GM23338 (cell line): ENCODE data around the gene CMKLR1. TPM values are rescaled to one million over a fixed set of nuclear protein-coding genes. Genes with fewer than 3 reads are reported as not detected.

ENCODE experiments used
- ATAC-seq: fragments of 200-7000 bp; cut with Tn5 transposase; 3 replicates; pipeline ENCODE4 v1.9.1; 2020
- DNase-seq: peaks from one replicate; pipeline ENCODE4 v3.0.0-alpha.2; 2015; ENCODE audit warnings: low spot score
- H2AFZ ChIP-seq: fragments of 200-600 bp; sonication (generic); 2 replicates; pipeline ENCODE4 v1.8.0; 2016; ENCODE audit warnings: antibody characterized with exemption, mild to moderate bottlenecking, moderate library complexity
- H3F3A ChIP-seq: fragments of 200-600 bp; sonication (generic); replicated peaks from 2 replicates; pipeline ENCODE4 v1.8.0; 2017; ENCODE audit warnings: antibody characterized with exemption, mixed run types, low read depth
- H3K27ac ChIP-seq: fragments of 200-600 bp; sonication (generic); 2 replicates; pipeline ENCODE4 v1.6.1; 2016; ENCODE audit warnings: low read depth
- H3K27me3 ChIP-seq: fragments of 200-600 bp; sonication (generic); 2 replicates; pipeline ENCODE4 v1.8.0; 2016; ENCODE audit warnings: mild to moderate bottlenecking, mixed run types, moderate library complexity; ENCODE audit not compliant: insufficient read depth
- H3K36me3 ChIP-seq: fragments of 200-600 bp; sonication (generic); 2 replicates; pipeline ENCODE4 v1.8.0; 2016; ENCODE audit warnings: mild to moderate bottlenecking; ENCODE audit not compliant: insufficient read depth
- H3K4me1 ChIP-seq: fragments of 200-600 bp; sonication (generic); 2 replicates; pipeline ENCODE4 v1.8.0; 2016; ENCODE audit warnings: mild to moderate bottlenecking, moderate library complexity; ENCODE audit not compliant: insufficient read depth
- H3K4me2 ChIP-seq: fragments of 200-600 bp; sonication (generic); 2 replicates; pipeline ENCODE4 v1.7.1; 2017; ENCODE audit warnings: mixed run types
- H3K4me3 ChIP-seq: fragments of 200-600 bp; sonication (generic); 2 replicates; pipeline ENCODE4 v1.6.1; 2016; ENCODE audit warnings: mixed run types
- H3K79me2 ChIP-seq: fragments of 200-600 bp; sonication (generic); replicated peaks from 2 replicates; pipeline ENCODE4 v1.8.0; 2017; ENCODE audit warnings: mild to moderate bottlenecking; ENCODE audit not compliant: insufficient read depth
- H3K9me2 ChIP-seq: fragments of 200-600 bp; sonication (generic); 2 replicates; pipeline ENCODE4 v1.8.0; 2017; ENCODE audit not compliant: insufficient read depth
- H4K20me1 ChIP-seq: fragments of 200-600 bp; sonication (generic); replicated peaks from 2 replicates; pipeline ENCODE4 v1.8.0; 2017; ENCODE audit warnings: mild to moderate bottlenecking; ENCODE audit not compliant: insufficient read depth
- H3K27ac Mint-ChIP-seq: 2 replicates; pipeline ENCODE4 v1.8.0; 2020; ENCODE audit warnings: inconsistent platforms, mild to moderate bottlenecking, moderate library complexity, mixed read lengths
- H3K27me3 Mint-ChIP-seq: 3 replicates; pipeline ENCODE4 v1.8.0; 2022; ENCODE audit warnings: low read depth, mild to moderate bottlenecking, moderate library complexity, mixed read lengths, inconsistent platforms; ENCODE audit not compliant: insufficient read depth, poor library complexity
- H3K36me3 Mint-ChIP-seq: 3 replicates; pipeline ENCODE4 v1.8.0; 2021; ENCODE audit warnings: low read depth, mild to moderate bottlenecking, inconsistent platforms, moderate library complexity, mixed read lengths
- H3K4me1 Mint-ChIP-seq: 3 replicates; pipeline ENCODE4 v1.8.0; 2020; ENCODE audit warnings: mild to moderate bottlenecking, inconsistent platforms, mixed read lengths
- H3K4me3 Mint-ChIP-seq: 3 replicates; pipeline ENCODE4 v1.8.0; 2021; ENCODE audit warnings: moderate library complexity, mild to moderate bottlenecking, inconsistent platforms, mixed read lengths
- H3K9me3 Mint-ChIP-seq: 3 replicates; pipeline ENCODE4 v1.8.0; 2020; ENCODE audit warnings: moderate library complexity, mild to moderate bottlenecking, inconsistent platforms, mixed read lengths
- CREB1 ChIP-seq: fragments of 250-450 bp; sonication (Bioruptor Pico); IDR thresholded peaks from 2 replicates; pipeline ENCODE4 v1.5.0; 2020; ENCODE audit warnings: low read depth, mild to moderate bottlenecking, moderate library complexity
- CTCF ChIP-seq, 2 experiments: fragments of 200-600 bp in 1 of 2; sonication (generic) in 1 of 2; conservative IDR thresholded peaks; 2 replicates each; pipeline versions ENCODE4 v1.5.1 to v1.6.1; 2016 to 2017; ENCODE audit warnings: antibody characterized with exemption in 2 of 2, low read depth in 2 of 2, mild to moderate bottlenecking in 2 of 2, moderate library complexity in 1 of 2
- ETS1 ChIP-seq: IDR thresholded peaks from 2 replicates; pipeline ENCODE4 v1.6.1; 2016; ENCODE audit warnings: antibody characterized with exemption
- EZH2phosphoT487 ChIP-seq: fragments of 200-600 bp; sonication (generic); IDR thresholded peaks from one replicate; pipeline ENCODE4 v1.8.1; 2018; ENCODE audit warnings: antibody characterized with exemption; ENCODE audit not compliant: unreplicated experiment
- JUNB ChIP-seq: IDR thresholded peaks from one replicate; pipeline ENCODE4 v1.6.1; 2016; ENCODE audit warnings: antibody characterized with exemption; ENCODE audit not compliant: unreplicated experiment
- NANOG ChIP-seq: IDR thresholded peaks from 2 replicates; pipeline ENCODE4 v1.6.1; 2016; ENCODE audit warnings: antibody characterized with exemption, borderline replicate concordance
- POLR2AphosphoS5 ChIP-seq: IDR thresholded peaks from 2 replicates; pipeline ENCODE4 v1.6.1; 2016; ENCODE audit warnings: antibody characterized with exemption, low read depth
- ZNF114 ChIP-seq: fragments of 250-450 bp; sonication (Bioruptor Pico); IDR thresholded peaks from 2 replicates; pipeline ENCODE4 v1.5.0; 2020; ENCODE audit warnings: mild to moderate bottlenecking, moderate library complexity
- ZNF331 ChIP-seq: fragments of 250-450 bp; sonication (Bioruptor Pico); IDR thresholded peaks from 2 replicates; pipeline ENCODE4 v1.5.0; 2020; ENCODE audit warnings: low read depth, mild to moderate bottlenecking, moderate library complexity
- ZNF462 ChIP-seq: fragments of 250-450 bp; sonication (Bioruptor Pico); IDR thresholded peaks from 2 replicates; pipeline ENCODE4 v1.5.0; 2020; ENCODE audit warnings: mild to moderate bottlenecking, moderate library complexity
- polyA plus RNA-seq: library from polyadenylated mRNA; unstranded; fragments of >200 nt; fragmentation: Nextera tagmentation; extraction: Ambion mirVana; gene quantifications from 2 replicates; pipeline ENCODE4 v1.2.1, GENCODE V29; 2016
- total RNA-seq: library from RNA; depleted of rRNA; stranded (reverse); fragments of >200 nt; shearing (Covaris generic); gene quantifications from 2 replicates; pipeline ENCODE4 v1.2.3, GENCODE V29; 2014

CMKLR1 gene
- total and polyA plus RNA-seq, 2 experiments from 2014 or later: 0.40 to 2.6 TPM

- no peak overlapping the region for H3K27ac Mint-ChIP-seq
- Histone ChIP-seq H3K79me2 (no peaks in the 10 kb centered on the region), H3F3A (no peaks in the 10 kb centered on the region), H3K36me3 (no peaks in the 10 kb centered on the region), H3K27me3 (no peaks in the 10 kb centered on the region), H3K4me2 (no peak overlapping the region), H3K4me1 (no peaks in the 10 kb centered on the region), H4K20me1 (no peaks in the 10 kb centered on the region; the same call in 1 of the 2 replicates), H3K4me3 (no peak overlapping the region), H2AFZ (no peak overlapping the region), H3K9me2 (no peaks in the 10 kb centered on the region), H3K27ac (no peak overlapping the region)
- H3K4me1 Mint-ChIP-seq: peaks cover 6% of the 10 kb centered on the region
- H3K27me3 Mint-ChIP-seq: no peaks in the 10 kb centered on the region
- no peak for TF ChIP-seq JUNB
- TF ChIP-seq EZH2phosphoT487: no peak
- TF ChIP-seq ZNF114 (CRISPR knock-in tag): no peak
- TF ChIP-seq CREB1 (CRISPR knock-in tag): no peak
- TF ChIP-seq NANOG: no peak
- TF ChIP-seq ZNF331: no peak
- TF ChIP-seq CTCF (conservative IDR thresholded peaks at IDR 0.05; ENCODE audit: low read depth in 2 of 2): no peak
- DNase-seq: no peak
- no peak overlapping the region for H3K4me3 Mint-ChIP-seq
- H3K36me3 Mint-ChIP-seq: no peaks in the 10 kb centered on the region
- peaks cover 3% of the 10 kb centered on the region; the same call in 1 of the 3 replicates for H3K9me3 Mint-ChIP-seq
- no peak for ATAC-seq
These were observed 65.9 kb downstream of the CMKLR1 start for GRCh38 chr12:108273217-108273616.

- Histone ChIP-seq H2AFZ (no peak overlapping the region), H3F3A (no peaks in the 10 kb centered on the region), H3K27ac (no peak overlapping the region), H3K4me2 (no peak overlapping the region), H4K20me1 (no peaks in the 10 kb centered on the region; the same call in 1 of the 2 replicates), H3K36me3 (no peaks in the 10 kb centered on the region), H3K79me2 (no peaks in the 10 kb centered on the region), H3K4me1 (no peaks in the 10 kb centered on the region), H3K4me3 (no peak overlapping the region), H3K9me2 (no peaks in the 10 kb centered on the region), H3K27me3 (no peaks in the 10 kb centered on the region)
- no peak overlapping the region for H3K27ac Mint-ChIP-seq
- no peaks in the 10 kb centered on the region for H3K27me3 Mint-ChIP-seq
- DNase-seq: no peak
- peaks cover 3% of the 10 kb centered on the region; the same call in 1 of the 3 replicates for H3K9me3 Mint-ChIP-seq
- no peak overlapping the region for H3K4me3 Mint-ChIP-seq
- H3K36me3 Mint-ChIP-seq: no peaks in the 10 kb centered on the region
- peaks cover 6% of the 10 kb centered on the region for H3K4me1 Mint-ChIP-seq
- no peak for ATAC-seq
- TF ChIP-seq ZNF114 (CRISPR knock-in tag) (no peak), POLR2AphosphoS5 (no peak), ETS1 (no peak), ZNF462 (CRISPR knock-in tag) (no peak)
These were observed 66.9 kb downstream of the CMKLR1 start for GRCh38 chr12:108271951-108272872.
